GM18498 (cell line): ENCODE results near the gene SLC6A4.
"Not testable (repeated sequence)": the region's sequence is repeated elsewhere in the genome, so short reads cannot be mapped to it uniquely, and the experiment has no call there.

ENCODE experiments used
- ATAC-seq: cut with Tn5 transposase; IDR thresholded peaks from one replicate; pipeline ENCODE4 v1.9.1; 2021; ENCODE audit warnings: mild to moderate bottlenecking, moderate library complexity; ENCODE audit not compliant: unreplicated experiment

Gene SLC6A4

GRCh38 chr17:30220414-30220813 is 15.1 kb downstream of the SLC6A4 start:
- ATAC-seq, result no peak

DNA sequence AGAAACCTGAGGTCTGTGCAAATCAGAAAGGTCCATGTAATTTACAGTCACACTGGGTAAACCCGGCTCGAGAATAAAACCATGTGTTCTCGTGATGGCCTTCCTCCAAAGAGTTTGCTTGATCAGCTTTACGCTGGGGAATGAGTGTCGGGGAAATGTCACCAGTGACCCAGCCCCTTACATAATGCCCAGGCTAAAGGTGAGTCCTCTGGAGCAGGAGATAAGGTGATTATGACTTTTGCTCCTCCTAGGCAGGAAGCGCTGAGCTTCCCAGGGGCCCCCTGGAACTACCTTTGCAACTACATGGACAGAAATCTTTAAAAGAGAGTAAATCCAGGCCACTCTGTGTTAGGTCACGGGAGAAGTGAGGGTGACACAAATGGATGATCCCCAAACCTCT is 15.7 kb downstream of the SLC6A4 start:
- ATAC-seq, result no peak

GRCh38 chr17:30219315-30219714 is 16.2 kb downstream of the SLC6A4 start:
- no peak for ATAC-seq

DNA sequence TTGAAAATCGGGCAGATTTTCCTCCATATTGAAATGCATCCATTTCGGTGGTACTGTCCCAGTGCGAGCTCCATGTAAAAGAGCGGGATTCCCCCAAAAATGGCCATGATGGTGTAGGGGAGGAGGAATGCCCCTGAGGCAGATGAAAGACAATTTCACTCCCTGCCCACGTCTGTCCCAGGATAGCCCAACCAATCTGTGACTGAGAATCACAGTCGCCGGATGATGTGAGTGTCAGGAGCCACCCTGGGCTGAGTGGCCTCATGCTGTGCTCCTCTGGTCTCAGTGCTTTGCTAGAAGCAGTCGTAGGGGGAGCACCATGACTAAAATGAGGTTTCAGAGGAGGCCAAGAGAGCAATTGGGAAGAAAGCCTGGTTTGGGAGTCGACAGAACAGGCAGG is 16.7 kb downstream of the SLC6A4 start:
- ATAC-seq, result no peak

DNA sequence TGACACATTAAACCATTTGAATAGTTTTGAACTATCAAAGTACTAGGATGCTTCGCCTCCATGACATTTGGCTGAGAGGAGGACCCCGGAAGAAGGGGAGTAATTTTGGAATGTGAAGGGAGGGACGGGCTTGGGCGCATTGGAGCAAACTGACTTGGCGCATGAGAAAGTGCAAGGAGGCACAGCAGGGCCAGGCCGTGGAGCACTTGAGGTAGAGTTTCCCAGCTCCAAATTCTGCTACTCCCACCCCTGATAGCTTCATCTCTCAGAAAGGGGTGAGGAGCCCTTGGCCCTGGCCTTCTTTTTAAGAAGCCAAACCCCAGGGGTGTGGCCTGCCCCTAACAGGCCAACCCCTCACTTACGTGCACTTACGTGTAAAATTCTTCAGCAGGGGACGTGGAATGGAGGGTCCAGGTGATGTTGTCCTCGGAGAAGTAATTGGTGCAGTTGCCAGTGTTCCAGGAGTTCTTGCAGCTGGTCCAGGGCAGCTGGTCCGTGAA is 17.7 kb downstream of the SLC6A4 start:
- no peak for ATAC-seq

GRCh38 chr17:30217054-30217453 is 18.4 kb downstream of the SLC6A4 start:
- no peak for ATAC-seq

DNA sequence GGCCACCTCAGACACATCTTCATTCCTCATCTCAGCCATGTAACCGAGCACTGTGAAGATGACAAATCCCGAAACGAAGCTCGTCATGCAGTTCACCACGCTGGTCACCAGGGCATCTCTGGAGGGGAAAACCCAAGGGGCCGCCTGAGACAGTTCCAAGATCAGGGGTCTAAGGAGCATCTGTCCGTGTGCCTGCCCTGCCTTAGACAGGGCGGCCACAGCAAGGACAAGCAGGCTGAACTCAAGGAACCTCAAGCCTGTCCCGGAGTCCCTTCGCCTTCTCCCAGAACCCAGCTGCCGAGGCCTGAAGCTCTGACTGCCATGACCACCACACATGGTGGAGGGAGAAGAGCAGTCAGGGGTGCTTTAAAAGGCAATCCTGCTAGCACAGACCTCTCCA is 22.7 kb downstream of the SLC6A4 start:
- ATAC-seq, result peak; percentile 73

GRCh38 chr17:30211371-30211770 is 24.1 kb downstream of the SLC6A4 start:
- ATAC-seq, result no peak

DNA sequence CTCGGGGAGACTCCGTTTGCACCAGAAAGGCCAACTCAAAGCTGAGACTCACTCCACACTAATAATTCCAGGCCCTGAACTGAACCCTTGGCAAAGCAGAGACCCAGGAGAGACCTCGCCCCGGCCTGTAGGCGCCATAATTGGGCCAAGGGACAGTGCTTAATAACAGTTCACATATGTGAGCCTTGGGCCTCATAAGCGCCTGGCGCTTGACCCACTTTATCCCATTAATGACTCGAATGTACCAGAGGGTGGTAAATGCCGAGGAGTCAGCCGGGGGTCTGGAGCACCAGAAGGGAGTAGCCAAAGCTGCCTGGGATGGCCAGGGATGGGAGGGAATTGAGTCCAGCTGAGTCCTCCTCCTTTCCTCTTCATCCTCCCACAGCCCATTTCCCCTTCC is 24.6 kb downstream of the SLC6A4 start:
- ATAC-seq, result no peak

- ATAC-seq, result no peak
Observed at GRCh38 chr17:30210366-30210765, 25.1 kb downstream of the SLC6A4 start.

DNA sequence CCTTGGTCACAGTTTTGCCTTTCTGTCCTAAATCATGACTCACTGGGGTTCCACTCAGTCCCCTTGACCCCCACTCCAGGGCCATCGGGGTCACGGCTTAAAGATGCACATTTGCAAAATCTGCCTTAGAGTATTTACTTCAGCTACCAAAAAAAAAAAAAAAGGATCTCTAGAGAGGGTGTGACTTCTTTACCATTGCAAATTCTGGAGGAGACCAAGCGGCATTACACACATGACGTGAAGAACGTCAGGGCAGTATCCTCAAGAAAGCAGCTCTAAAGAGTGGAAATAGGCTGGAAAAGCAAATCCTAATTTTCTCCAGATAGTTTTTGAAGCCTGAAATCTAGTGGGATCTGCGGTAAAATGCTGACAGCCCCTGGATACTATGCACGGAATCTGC is 25.6 kb downstream of the SLC6A4 start:
- no peak for ATAC-seq

DNA sequence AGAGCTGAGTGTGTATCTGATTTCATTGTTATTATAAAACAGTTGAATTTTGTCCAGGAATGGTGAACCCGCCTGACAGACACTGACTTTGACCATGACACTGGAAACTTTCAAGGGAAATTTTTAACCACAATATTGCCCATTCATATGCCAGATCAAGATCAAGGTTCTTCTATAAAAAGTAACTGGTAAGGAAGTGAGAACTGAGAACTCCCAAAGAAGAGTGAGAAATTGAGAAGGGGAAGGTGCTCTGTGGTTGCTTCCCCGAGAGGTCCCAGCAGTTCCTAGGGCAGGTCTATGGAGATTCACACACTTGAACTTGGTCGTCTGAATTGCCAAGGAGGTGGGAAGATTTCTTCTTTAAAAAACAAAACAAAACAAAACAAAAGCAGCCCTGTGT is 27.3 kb downstream of the SLC6A4 start:
- ATAC-seq, result no peak

DNA sequence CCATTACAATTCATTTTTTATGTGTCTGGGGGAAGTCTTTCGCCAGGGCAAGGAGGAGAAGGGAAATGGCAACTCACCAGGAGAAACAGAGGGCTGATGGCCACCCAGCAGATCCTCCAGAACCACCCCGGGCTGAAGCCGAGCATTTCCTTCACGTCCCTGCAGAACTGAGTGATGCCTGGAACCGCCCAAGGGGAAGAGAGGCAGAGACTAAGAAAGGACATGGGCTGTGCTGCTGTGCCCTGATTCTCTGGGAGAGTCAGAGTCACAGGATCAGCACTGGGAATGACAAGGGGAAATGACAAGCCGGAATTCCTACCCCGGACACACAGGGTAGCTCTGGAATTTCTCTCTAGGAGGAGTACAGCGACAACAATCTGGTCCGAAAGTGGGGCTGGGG is 27.8 kb downstream of the SLC6A4 start:
- ATAC-seq, result no peak

DNA sequence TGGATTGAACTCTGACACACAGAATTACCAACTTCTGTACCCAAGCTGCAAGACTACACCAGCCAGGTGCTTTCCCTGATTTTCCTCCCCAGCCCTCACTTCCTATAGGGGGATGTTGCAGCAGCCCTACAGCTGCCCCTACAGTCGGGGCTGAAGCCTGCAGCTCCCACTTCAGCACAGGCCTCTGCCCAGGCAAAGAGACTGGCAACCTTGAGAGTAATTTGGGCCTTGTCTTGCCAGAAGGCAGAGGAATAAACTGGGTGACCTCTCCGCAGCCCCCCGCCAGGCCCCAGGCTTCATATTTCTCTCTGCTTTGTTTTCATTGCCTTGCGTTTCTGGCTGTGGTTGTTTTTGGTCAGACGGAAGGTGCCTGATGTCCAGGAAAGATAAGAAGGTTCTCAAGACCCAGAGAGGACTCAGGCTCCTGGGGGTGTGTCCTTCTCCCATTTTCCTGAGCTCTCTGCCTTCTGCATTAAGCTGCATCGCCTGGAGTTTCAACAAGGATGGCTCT is 32.0 kb downstream of the SLC6A4 start:
- no peak for ATAC-seq

GRCh38 chr17:30200656-30201055 is 34.8 kb downstream of the SLC6A4 start:
- not testable (repeated sequence) for ATAC-seq

- ATAC-seq, result no peak
Observed at GRCh38 chr17:30200106-30200505, 35.4 kb downstream of the SLC6A4 start.

DNA sequence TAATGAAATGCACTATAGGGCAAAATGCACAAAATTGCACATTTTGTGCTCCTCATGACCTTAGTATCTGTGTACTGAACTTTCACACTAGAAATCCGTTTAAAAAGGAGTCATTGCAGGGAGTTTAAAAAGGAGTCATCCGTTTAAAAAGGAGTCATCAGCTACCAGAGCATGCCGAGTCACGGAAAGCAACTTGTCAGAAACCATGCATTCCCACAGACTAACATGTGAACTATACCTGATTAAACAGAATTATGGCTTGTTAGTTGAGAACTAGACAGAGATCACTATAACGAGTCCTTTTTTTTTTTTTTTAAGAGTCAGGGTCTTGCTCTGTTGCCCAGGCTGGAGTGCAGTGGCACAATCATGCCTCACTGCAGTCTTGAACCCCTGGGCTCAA is 35.9 kb downstream of the SLC6A4 start:
- no peak for ATAC-seq

DNA sequence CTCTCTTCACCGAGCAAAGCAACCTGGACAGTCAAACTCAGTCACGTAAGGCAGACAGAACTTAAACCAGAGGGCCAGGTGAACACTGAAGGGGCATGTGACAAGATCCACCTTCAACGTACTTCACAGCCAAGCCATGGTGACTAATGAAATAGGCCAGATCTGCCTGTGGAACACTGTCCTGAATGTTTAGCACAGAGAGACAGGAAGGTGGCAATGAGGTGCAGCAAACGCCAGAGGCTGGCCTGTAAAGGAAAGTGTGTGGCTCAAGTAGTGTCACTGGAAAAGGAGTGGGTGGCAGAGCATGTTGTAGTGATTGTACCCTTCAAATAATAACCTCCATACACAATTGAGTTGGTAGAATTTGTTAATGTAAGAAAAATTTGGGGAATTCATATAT is 38.1 kb downstream of the SLC6A4 start:
- no peak for ATAC-seq

- no peak for ATAC-seq
Observed at GRCh38 chr17:30196504-30196903, 39.0 kb downstream of the SLC6A4 start.

DNA sequence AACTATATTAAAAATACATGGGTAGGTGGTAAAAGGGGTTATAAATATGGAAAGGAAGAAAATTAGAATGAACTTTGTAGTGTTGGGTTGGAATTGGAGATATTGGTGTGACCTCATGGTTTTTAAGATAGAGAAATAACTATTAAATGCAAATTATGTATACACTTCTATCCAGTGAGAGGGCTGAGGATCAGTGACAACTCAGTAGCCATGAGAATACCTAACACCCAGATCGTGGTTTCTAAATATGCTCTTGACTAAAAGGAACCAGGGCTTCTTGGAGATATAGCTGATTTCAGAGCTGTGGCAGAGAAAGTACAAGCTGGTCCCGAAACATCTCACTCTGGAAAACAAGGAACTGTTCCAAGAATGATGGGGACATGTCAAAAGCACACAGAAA is 44.4 kb downstream of the SLC6A4 start:
- no peak for ATAC-seq

DNA sequence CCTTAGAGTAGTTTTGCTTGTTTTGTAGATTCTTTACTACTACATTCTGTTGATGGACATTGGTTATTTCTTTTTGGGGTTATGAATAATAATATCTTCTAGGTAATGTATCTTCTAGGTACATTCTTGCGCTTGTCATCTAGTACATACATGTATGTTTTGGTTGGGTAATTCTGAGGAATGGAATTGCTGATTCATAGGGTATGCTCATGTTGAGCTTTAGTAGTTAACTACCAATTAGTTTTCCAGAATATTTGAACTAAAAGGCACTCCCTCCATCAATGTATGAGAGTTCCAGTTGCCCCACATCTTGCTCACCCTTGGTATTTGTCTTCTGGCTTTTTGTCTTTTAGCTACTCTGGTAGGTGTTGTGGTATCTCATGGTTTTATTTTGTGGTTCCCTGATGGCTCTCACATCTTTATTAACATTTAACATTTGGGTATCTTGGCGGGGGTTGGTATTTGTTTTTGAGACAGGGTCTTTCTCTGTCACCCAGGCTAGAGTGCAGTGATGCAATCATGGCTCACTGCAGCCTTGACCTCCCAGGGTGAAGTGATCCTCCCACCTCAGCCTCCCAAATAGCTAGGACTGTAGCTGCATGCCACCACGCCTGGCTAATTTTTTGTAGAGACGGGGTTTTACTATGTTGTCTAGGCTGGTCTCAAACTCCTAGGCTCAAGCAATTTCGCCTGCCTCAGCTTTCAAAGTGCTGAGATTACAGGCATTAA is 47.1 kb downstream of the SLC6A4 start:
- ATAC-seq, result no peak

DNA sequence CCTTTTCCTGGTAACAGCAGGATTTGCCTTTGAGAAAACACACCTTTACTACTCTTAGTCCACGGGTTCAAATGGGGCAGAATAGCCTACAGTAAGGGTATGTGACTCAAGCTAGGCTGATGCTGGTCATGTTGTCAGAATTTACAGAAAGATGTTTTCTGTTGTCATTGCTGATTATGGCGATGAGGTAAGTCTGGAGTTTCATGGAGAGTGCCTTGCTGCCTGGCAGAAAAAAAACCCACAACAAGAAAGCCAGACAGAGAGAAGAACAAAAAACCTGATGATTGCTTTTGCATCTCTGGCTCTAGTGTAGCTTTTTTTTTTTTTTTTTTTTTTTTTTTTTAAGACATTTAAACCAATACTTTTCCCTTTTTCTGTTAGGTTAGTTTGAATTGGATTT is 47.9 kb downstream of the SLC6A4 start:
- no peak for ATAC-seq

DNA sequence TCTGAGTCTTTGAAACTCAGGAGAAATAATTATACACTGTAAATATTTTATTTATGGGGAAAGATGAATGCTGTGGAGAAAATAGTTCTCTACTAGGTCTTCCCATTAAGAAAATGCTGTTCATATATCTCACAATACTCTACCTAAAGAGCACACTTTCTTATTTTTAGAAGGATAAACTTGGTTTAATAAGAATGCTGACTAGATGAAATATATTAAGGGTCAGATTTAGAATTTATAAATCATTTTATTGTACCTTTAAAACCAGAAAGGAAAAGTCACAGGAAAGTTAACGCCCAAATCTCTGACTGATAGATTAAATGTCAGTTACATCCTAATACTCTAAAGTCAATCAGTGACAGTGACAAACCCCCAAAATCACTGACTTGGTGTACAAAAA is 48.7 kb downstream of the SLC6A4 start:
- no peak for ATAC-seq
